K562 (cell line): Measurements from ENCODE around the gene SEC63. TPM values are rescaled to one million over a fixed set of nuclear protein-coding genes. Genes with fewer than 3 reads are reported as not detected.

ENCODE experiments used
- ATAC-seq: fragments of 200-7000 bp; cut with Tn5 transposase; 3 replicates; pipeline ENCODE4 v1.9.1; 2020; ENCODE audit warnings: moderate library complexity
- BruUV-seq: library from RNA; stranded (reverse); fragments of 400-500 nt; replicated peaks from 2 replicates; lab custom pipeline; 2021; lab: Mats Ljungman, UMichigan
- CTCF ChIA-PET: fragments of 300-600 bp; formaldehyde crosslinking; extraction: SDS; loops from one replicate; lab custom pipeline; 2021; ENCODE audit warnings: low intra/inter-chr PET ratio; lab: Yijun Ruan, JAX
- POLR2A ChIA-PET: fragments of 300-600, 350-650 bp; sonication (Branson Sonifier 250); formaldehyde crosslinking; extraction: SDS; loops from one replicate; lab custom pipeline; 2021; ENCODE audit warnings: antibody characterized with exemption, inconsistent platforms; lab: Yijun Ruan, JAX
- DNase-seq, 4 experiments: peaks; one replicate each; pipeline versions ENCODE4 v3.0.0 to v3.0.0-alpha.2; 2011 to 2018; ENCODE audit warnings: low spot score in 3 of 4, mixed read lengths in 3 of 4; ENCODE audit errors: extremely low read depth in 1 of 4
- FAIRE-seq: peaks from 2 replicates; lab custom pipeline; 2011; peaks lifted over from hg19 to GRCh38; lab: Jason Lieb, UNC
- H2AFZ ChIP-seq: 2 replicates; pipeline ENCODE4 v1.6.0; 2011; ENCODE audit warnings: low read depth, low read length, control low read depth, inconsistent platforms
- H3K27ac ChIP-seq: fragments of 200-600 bp; 3 replicates; pipeline ENCODE4 v1.8.0; 2011; ENCODE audit warnings: low read depth, mild to moderate bottlenecking, control low read depth, inconsistent platforms, low read length, moderate library complexity, mixed read lengths; ENCODE audit errors: extremely low read depth
- H3K27me3 ChIP-seq, 2 experiments: fragments of 300-600 bp in 1 of 2; 2 replicates in 1 of 2; 3 replicates in 1 of 2; pipeline versions ENCODE4 v1.6.0 to v1.8.0; 2011; ENCODE audit warnings: inconsistent platforms in 2 of 2, low read length in 2 of 2, mild to moderate bottlenecking in 1 of 2, mixed read lengths in 1 of 2, moderate library complexity in 1 of 2; ENCODE audit not compliant: control insufficient read depth in 2 of 2, insufficient read depth in 2 of 2
- H3K36me3 ChIP-seq: fragments of 300-600 bp; 3 replicates; pipeline ENCODE4 v1.8.0; 2011; ENCODE audit warnings: mild to moderate bottlenecking, low read length, inconsistent platforms; ENCODE audit not compliant: control insufficient read depth, insufficient read depth
- H3K4me1 ChIP-seq, 2 experiments: fragments of 200-600 bp in 1 of 2; replicated peaks in 1 of 2; 2 replicates in 1 of 2; 3 replicates in 1 of 2; pipeline versions ENCODE4 v1.5.1 to v1.8.0; 2011; ENCODE audit warnings: inconsistent platforms in 2 of 2, low read length in 2 of 2, mild to moderate bottlenecking in 1 of 2, mixed read lengths in 1 of 2, moderate library complexity in 1 of 2; ENCODE audit not compliant: control insufficient read depth in 2 of 2, insufficient read depth in 2 of 2
- H3K4me2 ChIP-seq: 2 replicates; pipeline ENCODE4 v1.6.1; 2011; ENCODE audit warnings: low read length, control low read depth, inconsistent platforms, mixed read lengths; ENCODE audit not compliant: insufficient read depth
- H3K4me3 ChIP-seq: fragments of 200-600 bp; sonication (generic), shearing (Covaris generic); 2 replicates; pipeline ENCODE4 v1.5.1; 2016; ENCODE audit warnings: control low read depth, inconsistent platforms
- H3K79me2 ChIP-seq: fragments of 200-600 bp; 3 replicates; pipeline ENCODE4 v1.8.0; 2011; ENCODE audit warnings: low read length, inconsistent platforms; ENCODE audit not compliant: control insufficient read depth, insufficient read depth
- H3K9ac ChIP-seq, 2 experiments: 2 replicates each; pipeline versions ENCODE4 v1.6.0 to v1.6.1; 2011; ENCODE audit warnings: low read depth in 2 of 2, low read length in 2 of 2, control low read depth in 1 of 2, inconsistent platforms in 1 of 2, mild to moderate bottlenecking in 1 of 2, mixed read lengths in 1 of 2; ENCODE audit not compliant: insufficient read depth in 1 of 2
- H3K9me1 ChIP-seq: one replicate; pipeline ENCODE4 v1.6.0; 2011; ENCODE audit warnings: inconsistent platforms, mild to moderate bottlenecking, low read length, moderate library complexity; ENCODE audit not compliant: control insufficient read depth, insufficient read depth
- H3K9me3 ChIP-seq: replicated peaks from 2 replicates; pipeline ENCODE4 v1.5.1; 2011; ENCODE audit warnings: low read depth, low read length, inconsistent platforms; ENCODE audit not compliant: control insufficient read depth, insufficient read depth
- H4K20me1 ChIP-seq: replicated peaks from 2 replicates; pipeline ENCODE4 v1.6.1; 2011; ENCODE audit warnings: low read length, inconsistent platforms, mixed read lengths; ENCODE audit not compliant: control insufficient read depth, insufficient read depth
- CBFA2T2 ChIP-seq: fragments of 450-650 bp; conservative IDR thresholded peaks from 2 replicates; pipeline ENCODE4 v1.6.1; 2017; ENCODE audit warnings: mild to moderate bottlenecking
- CBX1 ChIP-seq: sonication (generic); IDR thresholded peaks from 2 replicates; pipeline ENCODE4 v1.6.1; 2016; ENCODE audit warnings: antibody characterized with exemption, low read depth, mild to moderate bottlenecking
- ETS2 ChIP-seq: IDR thresholded peaks from 2 replicates; pipeline ENCODE4 v1.6.1; 2016; ENCODE audit warnings: borderline replicate concordance, missing genetic modification characterization, mild to moderate bottlenecking, moderate library complexity, missing compliant biosample characterization; ENCODE audit not compliant: poor library complexity, severe bottlenecking
- GTF2B ChIP-seq: IDR thresholded peaks from 2 replicates; pipeline ENCODE4 v1.6.1; 2011; ENCODE audit not compliant: insufficient read length; ENCODE audit errors: extremely low read depth
- HDAC3 ChIP-seq: fragments of 450-650 bp; IDR thresholded peaks from 2 replicates; pipeline ENCODE4 v1.6.1; 2018; ENCODE audit warnings: borderline replicate concordance, mild to moderate bottlenecking, moderate library complexity; ENCODE audit not compliant: partially characterized antibody
- ILK ChIP-seq: fragments of 450-650 bp; IDR thresholded peaks from 2 replicates; pipeline ENCODE4 v1.6.1; 2016; ENCODE audit warnings: missing genetic modification characterization, low read depth, mild to moderate bottlenecking, missing compliant biosample characterization, moderate library complexity, borderline replicate concordance
- MXI1 ChIP-seq: IDR thresholded peaks from 2 replicates; pipeline ENCODE4 v1.6.1; 2011; ENCODE audit warnings: low read depth, mild to moderate bottlenecking, improper control_type of control experiment, low read length
- NEUROD1 ChIP-seq: fragments of 150-350 bp; IDR thresholded peaks from 2 replicates; pipeline ENCODE4 v1.6.1; 2014; ENCODE audit warnings: borderline replicate concordance, low read length, low read depth; ENCODE audit not compliant: partially characterized antibody
- NFRKB ChIP-seq: fragments of 450-650 bp; IDR thresholded peaks from 2 replicates; pipeline ENCODE4 v1.6.1; 2016; ENCODE audit warnings: low read depth
- NR2C1 ChIP-seq, 2 experiments: fragments of 450-650 bp; IDR thresholded peaks; 2 replicates each; pipeline ENCODE4 v1.6.1; 2017; ENCODE audit warnings: mild to moderate bottlenecking in 2 of 2, antibody characterized with exemption in 1 of 2, inconsistent platforms in 1 of 2, missing compliant biosample characterization in 1 of 2, missing genetic modification characterization in 1 of 2
- PTTG1 ChIP-seq: fragments of 450-650 bp; IDR thresholded peaks from 2 replicates; pipeline ENCODE4 v1.6.1; 2016; ENCODE audit warnings: low read depth, mild to moderate bottlenecking, missing genetic modification characterization, missing compliant biosample characterization
- SMC3 ChIP-seq: conservative IDR thresholded peaks from 2 replicates; pipeline ENCODE4 v1.6.1; 2011; ENCODE audit warnings: low read depth, low read length, improper control_type of control experiment; ENCODE audit not compliant: insufficient read depth
- ZNF12 ChIP-seq: sonication (generic); formaldehyde crosslinking; IDR thresholded peaks from 2 replicates; pipeline ENCODE4 v1.4.0; 2020; ENCODE audit warnings: mild to moderate bottlenecking, missing genetic modification reagents
- ZNF143 ChIP-seq: sonication (generic); formaldehyde crosslinking; IDR thresholded peaks from 2 replicates; pipeline ENCODE4 v1.9.0; 2022; ENCODE audit warnings: mild to moderate bottlenecking, missing genetic modification reagents
- whole genome bisulfite sequencing: fragments of 100-300 bp; shearing (Covaris generic); methylation state at CpG from one replicate; pipeline ENCODE4 v1.1.6; 2016; ENCODE audit warnings: low coverage, mixed read lengths; ENCODE audit not compliant: insufficient coverage; ENCODE audit errors: missing lambda C conversion rate; 5-methylcytosine and 5-hydroxymethylcytosine counted together
- in situ Hi-C: fragments of 300-500 bp; cut with MboI; formaldehyde crosslinking; loops from 4 replicates; pipeline ENCODE4 v1.15.0; 2018; ENCODE audit warnings: inconsistent platforms, mixed read lengths
- intact Hi-C: fragments of 100-400 bp; cut with micrococcal nuclease; formaldehyde crosslinking; loops from 2 replicates; pipeline ENCODE4 v1.14.2; 2022
- polyA plus RNA-seq, 8 experiments: library from polyadenylated mRNA; depleted of rRNA in 4 of 8; stranded (reverse) in 5 of 8; unstranded in 3 of 8; fragments of >200 nt; fragmentation: Nextera tagmentation in 2 of 8; fragmentation: Illumina TruSeq in 1 of 8; extraction: Ambion mirVana in 2 of 8; extraction: Trizol in 1 of 8; gene quantifications; 2 replicates each; pipeline versions ENCODE4 v1.2.1 to v1.2.3, GENCODE V29; 2011 to 2014; ENCODE audit warnings: inconsistent platforms in 1 of 8, missing spikeins in 1 of 8
- total RNA-seq, 7 experiments: library from RNA; depleted of rRNA in 6 of 7; stranded (reverse); fragments of >200 nt in 6 of 7; fragmentation: Illumina TruSeq in 2 of 7; extraction: Trizol in 2 of 7; gene quantifications; 2 replicates each; pipeline versions ENCODE4 v1.2.1 to v1.2.3, GENCODE V29; 2011 to 2021; ENCODE audit warnings: low replicate concordance in 1 of 7
- TF ChIP-seq, protein P1 (sequence below): sonication (generic); formaldehyde crosslinking; IDR thresholded peaks from 2 replicates; pipeline ENCODE4 v1.8.0; 2022; ENCODE audit warnings: missing genetic modification reagents, mild to moderate bottlenecking, moderate library complexity, borderline replicate concordance
- TF ChIP-seq, protein P2 (sequence below): fragments of 250-450 bp; sonication (Bioruptor Pico); IDR thresholded peaks from 2 replicates; pipeline ENCODE4 v1.4.0; 2020

The SEC63 gene
- total and polyA plus RNA-seq, 9 of the 15 experiments (the other 6 are each of a cell fraction or from before 2014, with no cell fraction given): 13.8 to 74.6 (median 28.4) TPM

GRCh38 chr6:107827541-107827940 lies 130.5 kb downstream of the SEC63 start:
- no peak overlapping the region for H3K9ac ChIP-seq
- in situ Hi-C loops: no loop called here
- FAIRE-seq (no peak), DNase-seq (no peak)
- WGBS: 2% methylated on average over 7 of the region's 7 CpGs
- CTCF ChIA-PET: no interaction called here
- no peaks in the 10 kb centered on the region for H3K4me1 ChIP-seq
- intact Hi-C loops: no loop called here
- H3K27me3 ChIP-seq: peaks cover 31 to 41% of the 10 kb centered on the region in 2 experiments
- POLR2A ChIA-PET: no interaction called here
- H4K20me1 ChIP-seq: 0 out of 2 replicates have a peak, but pooled peaks cover 4% of the 10 kb centered on the region
- no peak overlapping the region for H3K4me3 ChIP-seq
- no peak for TF ChIP-seq ETS2 (tag)
- no peak for TF ChIP-seq ZNF12 (CRISPR knock-in tag)
- TF ChIP-seq GTF2B: no peak
- no peak for TF ChIP-seq CBX1
- no peak for TF ChIP-seq CBFA2T2
- no peak for TF ChIP-seq NR2C1 (IDR thresholded peaks at IDR 0.05)
- no peak for TF ChIP-seq NR2C1 (tag; IDR thresholded peaks at IDR 0.05)
- TF ChIP-seq, protein P1, sequence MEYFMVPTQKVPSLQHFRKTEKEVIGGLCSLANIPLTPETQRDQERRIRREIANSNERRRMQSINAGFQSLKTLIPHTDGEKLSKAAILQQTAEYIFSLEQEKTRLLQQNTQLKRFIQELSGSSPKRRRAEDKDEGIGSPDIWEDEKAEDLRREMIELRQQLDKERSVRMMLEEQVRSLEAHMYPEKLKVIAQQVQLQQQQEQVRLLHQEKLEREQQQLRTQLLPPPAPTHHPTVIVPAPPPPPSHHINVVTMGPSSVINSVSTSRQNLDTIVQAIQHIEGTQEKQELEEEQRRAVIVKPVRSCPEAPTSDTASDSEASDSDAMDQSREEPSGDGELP (CRISPR knock-in tag): no peak
- no peak for TF ChIP-seq SMC3
- TF ChIP-seq, protein P2, sequence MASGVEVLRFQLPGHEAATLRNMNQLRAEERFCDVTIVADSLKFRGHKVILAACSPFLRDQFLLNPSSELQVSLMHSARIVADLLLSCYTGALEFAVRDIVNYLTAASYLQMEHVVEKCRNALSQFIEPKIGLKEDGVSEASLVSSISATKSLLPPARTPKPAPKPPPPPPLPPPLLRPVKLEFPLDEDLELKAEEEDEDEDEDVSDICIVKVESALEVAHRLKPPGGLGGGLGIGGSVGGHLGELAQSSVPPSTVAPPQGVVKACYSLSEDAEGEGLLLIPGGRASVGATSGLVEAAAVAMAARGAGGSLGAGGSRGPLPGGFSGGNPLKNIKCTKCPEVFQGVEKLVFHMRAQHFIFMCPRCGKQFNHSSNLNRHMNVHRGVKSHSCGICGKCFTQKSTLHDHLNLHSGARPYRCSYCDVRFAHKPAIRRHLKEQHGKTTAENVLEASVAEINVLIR (CRISPR knock-in tag): no peak
- no peak for TF ChIP-seq NEUROD1
- TF ChIP-seq ILK (tag): no peak
- no peak for TF ChIP-seq PTTG1 (tag)
- TF ChIP-seq HDAC3: no peak
- TF ChIP-seq ZNF143 (CRISPR knock-in tag): no peak
- TF ChIP-seq MXI1: no peak
- no peak for TF ChIP-seq NFRKB
- TF ChIP-seq, all 486 proteins: peak for 0
- H2AFZ ChIP-seq: no peak overlapping the region
- H3K9me3 ChIP-seq: no peaks in the 10 kb centered on the region
- no peaks in the 10 kb centered on the region for H3K9me1 ChIP-seq
- no peaks in the 10 kb centered on the region for H3K79me2 ChIP-seq
- ATAC-seq: no peak
- no peaks in the 10 kb centered on the region for H3K36me3 ChIP-seq
- H3K4me2 ChIP-seq: no peak overlapping the region
- no peak overlapping the region; the same call in 2 of the 3 replicates for H3K27ac ChIP-seq
- no TSS peak for BruUV-seq
